ENCODE results near the gene COA4. TPM values are rescaled to one million over a fixed set of nuclear protein-coding genes. Genes with fewer than 3 reads are reported as not detected.

COA4 gene
- polyA plus RNA-seq, 3 donors, result 46.6 to 57.7 (median 53.4) TPM

GRCh38 chr11:73894725-73895335 is 18.2 kb upstream of the COA4 start:
- H3K4me1 Mint-ChIP-seq, result no peaks in the 10 kb centered on the region
- Histone ChIP-seq H3K4me3 (replicated peaks in 1 of 3; ENCODE audit: low read depth in 2 of 3, low read length in 3 of 3) (no peak overlapping the region), H2AFZ (ENCODE audit: insufficient read depth, low read depth, low read length, poor library complexity, severe bottlenecking) (no peak overlapping the region), H3K27ac (ENCODE audit: low read depth in 1 of 2, low read length in 2 of 2) (no peak overlapping the region), H3K4me1 (ENCODE audit: control insufficient read depth in 1 of 2, insufficient read depth in 2 of 2, low read length in 2 of 2) (no peaks in the 10 kb centered on the region), H3K79me2 (ENCODE audit: insufficient read depth, low read length) (no peaks in the 10 kb centered on the region), H3K4me2 (replicated peaks; ENCODE audit: extremely low read depth, low read length, poor library complexity, severe bottlenecking) (no peak overlapping the region), H3K9me3 (replicated peaks in 1 of 2; ENCODE audit: control insufficient read depth in 1 of 2, insufficient read depth in 1 of 2, low read length in 2 of 2) (no peaks in the 10 kb centered on the region), H3K27me3 (ENCODE audit: control insufficient read depth in 2 of 2, insufficient read depth in 2 of 2, low read length in 2 of 2) (no peaks in the 10 kb centered on the region), H4K20me1 (ENCODE audit: insufficient read depth, low read length) (no peaks in the 10 kb centered on the region), H3K36me3 (replicated peaks in 1 of 2; ENCODE audit: control insufficient read depth in 1 of 2, insufficient read depth in 2 of 2, low read length in 2 of 2) (peaks cover 37 to 55% of the 10 kb centered on the region in 2 donors), H3K9ac (ENCODE audit: insufficient read depth, low read length, poor library complexity, severe bottlenecking) (no peak overlapping the region)
- WGBS (ENCODE audit: insufficient coverage), result 96% methylated on average over 3 of the region's 5 CpGs
- no peak for TF ChIP-seq CTCF (IDR thresholded peaks at IDR 0.05)
- peaks cover 0 to 1% (median 0%) of the 10 kb centered on the region in 7 donors for H3K9me3 Mint-ChIP-seq
- peaks cover 0 to 1% (median 0%) of the 10 kb centered on the region in 3 donors for H3K27me3 Mint-ChIP-seq (ENCODE audit: low read depth in 3 of 3)
- peaks cover 22 to 47% of the 10 kb centered on the region in 2 donors for H3K36me3 Mint-ChIP-seq
- intact Hi-C loops (cut with micrococcal nuclease), result no loop called here
- peak overlapping the region in 1 of 7 donors; percentile 34 for H3K27ac Mint-ChIP-seq
- DNase-seq, result no peak
- no peak overlapping the region for H3K4me3 Mint-ChIP-seq

GRCh38 chr11:73893041-73893440 is 16.4 kb upstream of the COA4 start:
- no peak overlapping the region for H3K27ac ChIP-seq (ENCODE audit: low read depth in 1 of 2, low read length in 2 of 2)
- intact Hi-C loops (cut with micrococcal nuclease), result no loop called here
- H3K27ac Mint-ChIP-seq, result no peak overlapping the region
- no peak for TF ChIP-seq CTCF (IDR thresholded peaks at IDR 0.05)
- H3K4me3 Mint-ChIP-seq, result no peak overlapping the region
- no peaks in the 10 kb centered on the region for H3K4me1 ChIP-seq (ENCODE audit: control insufficient read depth in 1 of 2, insufficient read depth in 2 of 2, low read length in 2 of 2)
- no peak overlapping the region for H3K4me2 ChIP-seq (replicated peaks; ENCODE audit: extremely low read depth, low read length, poor library complexity, severe bottlenecking)
- peaks cover 42 to 60% of the 10 kb centered on the region in 2 donors for H3K36me3 ChIP-seq (replicated peaks in 1 of 2; ENCODE audit: control insufficient read depth in 1 of 2, insufficient read depth in 2 of 2, low read length in 2 of 2)
- no peaks in the 10 kb centered on the region for H3K4me1 Mint-ChIP-seq
- DNase-seq, result no peak
- H3K36me3 Mint-ChIP-seq, result peaks cover 27 to 45% of the 10 kb centered on the region in 2 donors
- H3K27me3 ChIP-seq (ENCODE audit: control insufficient read depth in 2 of 2, insufficient read depth in 2 of 2, low read length in 2 of 2), result no peaks in the 10 kb centered on the region
- no peak overlapping the region for H2AFZ ChIP-seq (ENCODE audit: insufficient read depth, low read depth, low read length, poor library complexity, severe bottlenecking)
- H3K27me3 Mint-ChIP-seq (ENCODE audit: low read depth in 3 of 3), result peaks cover 0 to 1% (median 0%) of the 10 kb centered on the region in 3 donors
- no peaks in the 10 kb centered on the region for H3K79me2 ChIP-seq (ENCODE audit: insufficient read depth, low read length)
- peaks cover 0 to 1% (median 0%) of the 10 kb centered on the region in 7 donors for H3K9me3 Mint-ChIP-seq
- H3K9ac ChIP-seq (ENCODE audit: insufficient read depth, low read length, poor library complexity, severe bottlenecking), result no peak overlapping the region
- 100% methylated on average over 1 of the region's 3 CpGs for WGBS (ENCODE audit: insufficient coverage)
- H3K4me3 ChIP-seq (replicated peaks in 1 of 3; ENCODE audit: low read depth in 2 of 3, low read length in 3 of 3), result no peak overlapping the region
- no peaks in the 10 kb centered on the region for H3K9me3 ChIP-seq (replicated peaks in 1 of 2; ENCODE audit: control insufficient read depth in 1 of 2, insufficient read depth in 1 of 2, low read length in 2 of 2)
- H4K20me1 ChIP-seq (ENCODE audit: insufficient read depth, low read length), result no peaks in the 10 kb centered on the region

Data from CD14-positive monocyte (primary cell).